ENCODE measurements around the gene MYZAP. TPM values are rescaled to one million over a fixed set of nuclear protein-coding genes. Genes with fewer than 3 reads are reported as not detected.

The MYZAP gene
- total and polyA plus RNA-seq, 2 of the 13 experiments (the other 11 are each of a cell fraction or from before 2014, with no cell fraction given): not detected

DNA sequence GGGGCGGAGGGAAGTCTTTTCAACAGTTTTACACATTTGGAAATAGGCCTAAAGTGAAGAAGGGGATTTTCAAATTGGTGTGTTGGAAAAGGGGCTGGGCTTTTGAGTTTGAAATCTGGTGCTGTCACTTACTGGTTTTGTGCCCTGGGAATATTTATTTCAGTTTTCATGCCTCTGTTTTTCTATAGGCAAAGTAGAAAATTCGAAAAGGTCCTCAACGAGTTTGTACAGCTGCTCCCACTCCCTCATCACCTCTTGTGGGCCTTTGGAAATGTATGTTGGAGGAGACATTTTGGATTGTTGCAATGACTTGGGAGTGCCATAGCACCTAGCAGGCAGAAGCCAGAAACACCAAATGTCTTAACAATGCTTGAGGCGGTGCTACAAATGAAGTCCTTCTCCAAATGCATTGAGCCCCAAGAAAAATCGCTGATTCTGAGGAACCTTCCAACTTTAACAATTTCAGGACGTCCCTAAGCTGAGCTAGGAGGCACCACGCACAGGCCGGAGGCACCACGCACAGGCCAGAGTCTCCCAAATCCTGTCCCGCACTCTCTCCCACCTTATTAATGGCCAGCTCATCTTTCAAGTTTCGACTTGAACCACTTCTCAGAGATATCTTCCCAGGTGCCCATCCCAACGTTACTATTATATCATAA, 114.2 kb downstream of the MYZAP start:
- intact Hi-C loops (cut with micrococcal nuclease; ENCODE audit: unreplicated experiment) (no loop called here), in situ Hi-C loops (cut with HindIII; ENCODE audit: extremely low pct_ligation_motif_present, low pct_unique_long_range_greater_than_20kb) (no loop called here)
- WGBS (ENCODE audit: low lambda C conversion rate): 92% methylated on average over 11 of the region's 12 CpGs
- POLR2A ChIA-PET: interaction anchor here (0.7 to 1.2 kb wide), 3 partner anchors 27 to 146 kb away, joined by 3 read pairs; no protein-coding TSS in a partner anchor
- DNase-seq (ENCODE audit: low spot score): no peak
- BruUV-seq (replicated peaks): no TSS peak
- no peak for ATAC-seq
- Histone ChIP-seq H3K4me3 (replicated peaks in 1 of 3; ENCODE audit: insufficient read depth in 1 of 3, low read depth in 2 of 3, low read length in 3 of 3) (peak overlapping the region; percentile 80 to 95 (median 86); a peak in 3 of 6 replicates), H4K20me1 (ENCODE audit: insufficient read depth, low read length) (no peaks in the 10 kb centered on the region), H3K36me3 (replicated peaks in 1 of 2; ENCODE audit: control insufficient read depth in 1 of 2, insufficient read depth in 2 of 2, low read length in 2 of 2) (peaks cover 2 to 18% of the 10 kb centered on the region in 2 experiments), H3K9me3 (ENCODE audit: low read length) (peaks cover 5% of the 10 kb centered on the region; the same call in 1 of the 2 replicates), H3K27me3 (ENCODE audit: control insufficient read depth in 1 of 2, insufficient read depth in 2 of 2, low read length in 2 of 2) (peaks cover 0 to 17% of the 10 kb centered on the region in 2 experiments; a peak in 3 of 5 replicates), H3K4me1 (ENCODE audit: insufficient read depth, low read length) (peaks cover 17% of the 10 kb centered on the region), H3K79me2 (ENCODE audit: insufficient read depth, low read length) (peaks cover 17% of the 10 kb centered on the region), H3K27ac (ENCODE audit: extremely low read length, insufficient read depth, low read length) (no peak overlapping the region), H2AFZ (ENCODE audit: low read length) (peak overlapping the region; percentile 71), H3K9ac (ENCODE audit: insufficient read depth, low read depth, low read length) (no peak overlapping the region), H3K4me2 (ENCODE audit: low read depth, low read length) (peak overlapping the region; percentile 67)
- no peak for FAIRE-seq
- CTCF ChIA-PET (ENCODE audit: low intra/inter-chr PET ratio, low total read pairs): no interaction called here
- TF ChIP-seq ELF4 (CRISPR knock-in tag; IDR thresholded peaks at IDR 0.05; ENCODE audit: borderline replicate concordance) (no peak), ZNF382 (CRISPR knock-in tag; IDR thresholded peaks at IDR 0.05; ENCODE audit: borderline replicate concordance) (no peak), NCOA1 (CRISPR knock-in tag; IDR thresholded peaks at IDR 0.05) (no peak), ZSCAN9 (CRISPR knock-in tag; IDR thresholded peaks at IDR 0.05; ENCODE audit: borderline replicate concordance) (no peak), CC2D1A (CRISPR knock-in tag; IDR thresholded peaks at IDR 0.05) (no peak), RXRB (CRISPR knock-in tag; IDR thresholded peaks at IDR 0.05; ENCODE audit: borderline replicate concordance) (no peak), RNF2 (conservative IDR thresholded peaks at IDR 0.05; ENCODE audit: low read depth) (no peak), ZNF75D (CRISPR knock-in tag; IDR thresholded peaks at IDR 0.05; ENCODE audit: borderline replicate concordance) (no peak), TFAP4 (IDR thresholded peaks at IDR 0.05; ENCODE audit: borderline replicate concordance, low read depth) (no peak), KLF15 (CRISPR knock-in tag; IDR thresholded peaks at IDR 0.05; ENCODE audit: borderline replicate concordance) (no peak), ZNF512B (CRISPR knock-in tag; IDR thresholded peaks at IDR 0.05; ENCODE audit: borderline replicate concordance) (no peak), GATAD2A (CRISPR knock-in tag; IDR thresholded peaks at IDR 0.05) (no peak), ZFY (CRISPR knock-in tag; IDR thresholded peaks at IDR 0.05) (no peak)
- TF ChIP-seq, protein P1, sequence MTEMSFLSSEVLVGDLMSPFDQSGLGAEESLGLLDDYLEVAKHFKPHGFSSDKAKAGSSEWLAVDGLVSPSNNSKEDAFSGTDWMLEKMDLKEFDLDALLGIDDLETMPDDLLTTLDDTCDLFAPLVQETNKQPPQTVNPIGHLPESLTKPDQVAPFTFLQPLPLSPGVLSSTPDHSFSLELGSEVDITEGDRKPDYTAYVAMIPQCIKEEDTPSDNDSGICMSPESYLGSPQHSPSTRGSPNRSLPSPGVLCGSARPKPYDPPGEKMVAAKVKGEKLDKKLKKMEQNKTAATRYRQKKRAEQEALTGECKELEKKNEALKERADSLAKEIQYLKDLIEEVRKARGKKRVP (CRISPR knock-in tag; IDR thresholded peaks at IDR 0.05): no peak
- TF ChIP-seq, protein P2, sequence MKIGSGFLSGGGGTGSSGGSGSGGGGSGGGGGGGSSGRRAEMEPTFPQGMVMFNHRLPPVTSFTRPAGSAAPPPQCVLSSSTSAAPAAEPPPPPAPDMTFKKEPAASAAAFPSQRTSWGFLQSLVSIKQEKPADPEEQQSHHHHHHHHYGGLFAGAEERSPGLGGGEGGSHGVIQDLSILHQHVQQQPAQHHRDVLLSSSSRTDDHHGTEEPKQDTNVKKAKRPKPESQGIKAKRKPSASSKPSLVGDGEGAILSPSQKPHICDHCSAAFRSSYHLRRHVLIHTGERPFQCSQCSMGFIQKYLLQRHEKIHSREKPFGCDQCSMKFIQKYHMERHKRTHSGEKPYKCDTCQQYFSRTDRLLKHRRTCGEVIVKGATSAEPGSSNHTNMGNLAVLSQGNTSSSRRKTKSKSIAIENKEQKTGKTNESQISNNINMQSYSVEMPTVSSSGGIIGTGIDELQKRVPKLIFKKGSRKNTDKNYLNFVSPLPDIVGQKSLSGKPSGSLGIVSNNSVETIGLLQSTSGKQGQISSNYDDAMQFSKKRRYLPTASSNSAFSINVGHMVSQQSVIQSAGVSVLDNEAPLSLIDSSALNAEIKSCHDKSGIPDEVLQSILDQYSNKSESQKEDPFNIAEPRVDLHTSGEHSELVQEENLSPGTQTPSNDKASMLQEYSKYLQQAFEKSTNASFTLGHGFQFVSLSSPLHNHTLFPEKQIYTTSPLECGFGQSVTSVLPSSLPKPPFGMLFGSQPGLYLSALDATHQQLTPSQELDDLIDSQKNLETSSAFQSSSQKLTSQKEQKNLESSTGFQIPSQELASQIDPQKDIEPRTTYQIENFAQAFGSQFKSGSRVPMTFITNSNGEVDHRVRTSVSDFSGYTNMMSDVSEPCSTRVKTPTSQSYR (CRISPR knock-in tag; IDR thresholded peaks at IDR 0.05; ENCODE audit: borderline replicate concordance): no peak
